Cardiac muscle cell (in vitro differentiated cells and primary cell): ENCODE results near the gene GALNT10. TPM values are rescaled to one million over a fixed set of nuclear protein-coding genes. Genes with fewer than 3 reads are reported as not detected.

Experiments
- DNase-seq, 2 donors: peaks; one replicate each; pipeline versions ENCODE4 v3.0.0 to v3.0.0-alpha.2; 2010 to 2017; ENCODE audit warnings: low read depth in 1 of 2, low spot score in 1 of 2
- H3K27ac ChIP-seq: fragments of 200-600 bp; sonication (generic); 2 replicates; pipeline ENCODE4 v1.5.1; 2016
- H3K27me3 ChIP-seq: fragments of 200-600 bp; sonication (generic); 2 replicates; pipeline ENCODE4 v1.6.0; 2016; ENCODE audit warnings: control low read depth
- H3K36me3 ChIP-seq: fragments of 200-600 bp; sonication (generic); 2 replicates; pipeline ENCODE4 v1.5.1; 2016; ENCODE audit warnings: control low read depth
- H3K4me1 ChIP-seq: fragments of 200-600 bp; sonication (generic); 2 replicates; pipeline ENCODE4 v1.8.1; 2017; ENCODE audit warnings: low read depth, mild to moderate bottlenecking, mixed run types
- H3K4me3 ChIP-seq: fragments of 200-600 bp; sonication (generic); 2 replicates; pipeline ENCODE4 v1.5.1; 2016; ENCODE audit warnings: mild to moderate bottlenecking
- H3K9me3 ChIP-seq: fragments of 200-600 bp; sonication (generic); 2 replicates; pipeline ENCODE4 v1.5.1; 2017; ENCODE audit warnings: low read depth, mild to moderate bottlenecking, control low read depth
- polyA plus RNA-seq: library from polyadenylated mRNA; unstranded; fragments of >200 nt; fragmentation: Nextera tagmentation; extraction: Ambion mirVana; gene quantifications from 2 replicates; pipeline ENCODE4 v1.2.1, GENCODE V29; 2016
- total RNA-seq: library from RNA; depleted of rRNA; stranded (reverse); fragments of >200 nt; gene quantifications from 2 replicates; pipeline ENCODE4 v1.2.3, GENCODE V29; 2016
- TF ChIP-seq, protein P1 (sequence below): IDR thresholded peaks from 2 replicates; pipeline ENCODE4 v1.5.1; 2012; ENCODE audit warnings: low read depth, mild to moderate bottlenecking, low read length

Gene GALNT10
- total and polyA plus RNA-seq, 2 experiments from 2014 or later, result 8.2 TPM

DNA sequence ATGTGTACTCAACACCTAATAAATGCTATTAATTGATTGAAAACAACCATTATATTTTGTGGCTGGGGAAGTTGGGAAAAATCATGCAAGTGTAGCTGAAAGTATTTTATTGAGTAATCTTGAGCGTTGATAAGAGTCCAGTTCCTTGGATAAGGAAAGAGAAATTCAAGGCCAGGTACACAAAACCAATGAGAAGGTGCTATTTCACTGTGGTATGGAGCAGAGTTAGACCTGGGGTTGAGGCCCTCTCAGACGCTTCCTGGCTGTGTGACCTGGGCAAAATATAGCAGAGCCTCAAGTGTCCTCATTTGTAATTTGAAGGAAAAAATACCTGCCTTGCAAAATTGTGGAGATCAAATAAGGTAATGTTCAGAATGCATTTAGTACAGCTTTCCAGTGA lies 50.1 kb downstream of the GALNT10 start:
- TF ChIP-seq, protein P1, sequence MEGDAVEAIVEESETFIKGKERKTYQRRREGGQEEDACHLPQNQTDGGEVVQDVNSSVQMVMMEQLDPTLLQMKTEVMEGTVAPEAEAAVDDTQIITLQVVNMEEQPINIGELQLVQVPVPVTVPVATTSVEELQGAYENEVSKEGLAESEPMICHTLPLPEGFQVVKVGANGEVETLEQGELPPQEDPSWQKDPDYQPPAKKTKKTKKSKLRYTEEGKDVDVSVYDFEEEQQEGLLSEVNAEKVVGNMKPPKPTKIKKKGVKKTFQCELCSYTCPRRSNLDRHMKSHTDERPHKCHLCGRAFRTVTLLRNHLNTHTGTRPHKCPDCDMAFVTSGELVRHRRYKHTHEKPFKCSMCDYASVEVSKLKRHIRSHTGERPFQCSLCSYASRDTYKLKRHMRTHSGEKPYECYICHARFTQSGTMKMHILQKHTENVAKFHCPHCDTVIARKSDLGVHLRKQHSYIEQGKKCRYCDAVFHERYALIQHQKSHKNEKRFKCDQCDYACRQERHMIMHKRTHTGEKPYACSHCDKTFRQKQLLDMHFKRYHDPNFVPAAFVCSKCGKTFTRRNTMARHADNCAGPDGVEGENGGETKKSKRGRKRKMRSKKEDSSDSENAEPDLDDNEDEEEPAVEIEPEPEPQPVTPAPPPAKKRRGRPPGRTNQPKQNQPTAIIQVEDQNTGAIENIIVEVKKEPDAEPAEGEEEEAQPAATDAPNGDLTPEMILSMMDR, result no peak
- Histone ChIP-seq H3K36me3 (no peaks in the 10 kb centered on the region), H3K27me3 (no peaks in the 10 kb centered on the region), H3K4me3 (no peak overlapping the region), H3K9me3 (no peaks in the 10 kb centered on the region), H3K4me1 (peaks cover 21% of the 10 kb centered on the region), H3K27ac (no peak overlapping the region)
- DNase-seq, result no peak

DNA sequence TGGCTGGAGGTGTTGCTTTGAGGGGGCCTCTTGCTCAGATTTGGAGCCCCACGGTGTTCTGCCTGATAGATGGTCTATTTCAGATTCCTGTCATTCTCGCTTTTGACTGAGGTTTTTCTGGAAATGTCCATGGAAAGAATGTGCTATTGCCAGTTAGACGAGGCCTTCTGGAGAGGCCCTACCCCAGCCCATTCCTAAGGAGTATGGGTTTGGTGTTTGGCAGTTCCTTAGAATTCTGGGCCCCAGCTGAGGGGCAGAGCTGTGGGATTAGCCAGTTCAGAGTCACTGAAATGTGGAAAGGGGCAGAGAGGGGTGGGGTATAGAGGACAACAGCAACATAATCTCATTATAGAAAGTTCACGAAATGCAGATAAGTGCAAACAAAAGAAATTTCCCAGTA lies 50.5 kb downstream of the GALNT10 start:
- no peak for DNase-seq
- H3K4me1 ChIP-seq, result peaks cover 21% of the 10 kb centered on the region
- TF ChIP-seq, protein P1, result no peak
- H3K4me3 ChIP-seq, result no peak overlapping the region
- H3K27ac ChIP-seq, result no peak overlapping the region
- H3K9me3 ChIP-seq, result no peaks in the 10 kb centered on the region
- H3K27me3 ChIP-seq, result no peaks in the 10 kb centered on the region
- no peaks in the 10 kb centered on the region for H3K36me3 ChIP-seq

DNA sequence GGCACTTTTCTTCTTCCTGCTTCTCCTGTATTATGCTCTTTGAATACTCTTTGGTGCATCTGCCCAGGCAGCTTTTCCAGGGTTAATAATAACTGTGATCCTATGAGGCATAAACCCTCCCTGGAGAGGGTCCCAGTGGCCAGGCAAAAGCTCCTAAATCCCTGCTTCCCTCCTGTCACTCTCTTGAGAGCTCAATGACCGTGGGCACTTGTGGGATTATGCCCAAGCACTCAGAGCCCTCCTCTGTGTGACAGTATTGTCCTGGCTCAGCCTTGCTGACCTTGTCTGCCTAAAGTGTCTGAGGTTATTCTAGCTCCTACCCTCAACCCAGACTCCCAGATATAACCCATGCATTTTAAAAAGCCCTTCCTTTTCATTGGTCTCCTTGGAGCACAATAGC lies 51.9 kb downstream of the GALNT10 start:
- H3K4me3 ChIP-seq, result no peak overlapping the region
- no peaks in the 10 kb centered on the region for H3K27me3 ChIP-seq

DNA sequence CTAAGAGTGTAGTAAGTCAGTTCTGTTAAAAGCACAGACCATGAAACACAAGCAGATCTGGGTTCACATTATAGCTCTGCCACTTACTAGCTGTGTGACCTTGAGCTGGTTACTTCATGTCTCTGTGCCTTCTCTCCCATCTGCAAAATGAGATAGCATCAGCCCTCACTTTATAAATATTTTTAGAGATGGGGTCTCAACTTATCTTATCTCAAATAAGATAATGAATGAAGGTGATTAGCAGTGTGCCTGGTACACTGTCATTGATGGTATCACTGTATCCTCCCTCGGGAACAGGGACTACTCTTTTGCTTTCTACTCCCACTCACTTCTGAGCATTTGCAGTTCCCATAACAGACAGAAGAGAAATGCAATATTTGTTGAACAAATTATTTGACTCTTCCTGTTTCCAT lies 52.4 kb downstream of the GALNT10 start:
- peaks cover 21% of the 10 kb centered on the region for H3K4me1 ChIP-seq
- no peaks in the 10 kb centered on the region for H3K36me3 ChIP-seq
- TF ChIP-seq, protein P1, result no peak
- peak overlapping the region; percentile 53 for H3K27ac ChIP-seq
- H3K9me3 ChIP-seq, result no peaks in the 10 kb centered on the region
- no peaks in the 10 kb centered on the region for H3K27me3 ChIP-seq
- no peak overlapping the region for H3K4me3 ChIP-seq
- no peak for DNase-seq

More for the DNA sequence above, 51.9 kb downstream of the GALNT10 start:
- peak overlapping the region; percentile 53 for H3K27ac ChIP-seq
- TF ChIP-seq, protein P1, result no peak
- H3K36me3 ChIP-seq, result no peaks in the 10 kb centered on the region
- H3K4me1 ChIP-seq, result peaks cover 21% of the 10 kb centered on the region
- no peaks in the 10 kb centered on the region for H3K9me3 ChIP-seq
- DNase-seq, result peak in 1 of 2 donors; percentile 56

DNA sequence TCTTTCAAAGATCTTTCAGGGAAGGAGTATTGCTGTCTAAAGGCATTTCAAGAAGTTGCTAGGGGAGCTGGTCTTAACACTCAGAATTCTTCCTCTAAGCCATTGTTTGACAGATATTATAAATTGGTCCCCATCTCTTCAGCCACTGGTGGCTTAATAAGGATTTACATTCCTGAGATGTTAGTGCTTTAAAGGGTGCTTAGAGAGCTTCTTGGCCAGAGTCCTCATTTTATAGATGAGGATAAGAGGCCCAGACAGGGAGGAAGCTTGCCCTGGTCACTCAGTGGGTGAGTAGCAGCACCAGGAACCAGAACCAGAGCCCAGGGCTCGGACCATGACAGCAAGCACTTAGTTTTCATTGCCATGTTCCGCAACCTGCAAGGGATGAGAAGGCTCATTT lies 53.2 kb downstream of the GALNT10 start:
- no peak overlapping the region for H3K4me3 ChIP-seq
- peaks cover 23% of the 10 kb centered on the region for H3K4me1 ChIP-seq
- TF ChIP-seq, protein P1, result no peak
- H3K27ac ChIP-seq, result no peak overlapping the region
- H3K9me3 ChIP-seq, result no peaks in the 10 kb centered on the region
- H3K36me3 ChIP-seq, result no peaks in the 10 kb centered on the region
- peak in 1 of 2 donors; percentile 17 for DNase-seq
- H3K27me3 ChIP-seq, result no peaks in the 10 kb centered on the region

DNA sequence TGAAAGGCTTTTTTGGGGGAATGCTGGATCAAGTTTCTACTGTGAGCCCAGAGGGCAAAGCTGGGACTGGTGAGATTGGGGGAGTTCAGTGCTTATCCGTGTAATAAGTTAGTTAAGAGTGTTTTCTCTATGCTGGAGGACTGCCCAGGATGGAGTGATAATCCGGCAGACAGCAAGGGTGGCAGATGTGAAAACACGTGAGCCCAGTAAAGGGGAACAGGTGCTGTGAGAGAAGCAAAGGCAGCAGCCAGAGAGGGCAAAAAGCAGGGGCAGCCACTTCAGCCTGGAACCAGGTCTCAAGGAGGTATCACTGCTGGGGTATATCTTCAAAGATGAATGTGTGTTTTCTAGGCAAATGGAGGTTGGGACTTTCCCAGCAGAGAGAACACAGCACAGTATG lies 53.9 kb downstream of the GALNT10 start:
- no peak for DNase-seq
- Histone ChIP-seq H3K27me3 (no peaks in the 10 kb centered on the region), H3K9me3 (no peaks in the 10 kb centered on the region), H3K4me3 (no peak overlapping the region), H3K4me1 (peaks cover 26% of the 10 kb centered on the region), H3K36me3 (no peaks in the 10 kb centered on the region), H3K27ac (no peak overlapping the region)
- TF ChIP-seq, protein P1, result no peak
